Endometrial microvascular endothelial cells (primary cell): ENCODE results near the gene EXTL1. TPM values are rescaled to one million over a fixed set of nuclear protein-coding genes. Genes with fewer than 3 reads are reported as not detected.

Experiments
- in situ Hi-C: cut with HindIII; loops from 2 replicates; pipeline ENCODE4 v1.10.0; 2017; ENCODE audit warnings: low sequenced_read_pairs, low pct_unique_long_range_greater_than_20kb; ENCODE audit errors: inconsistent ontology term
- total RNA-seq: library from RNA; depleted of rRNA; stranded (reverse); fragments of >200 nt; gene quantifications from one replicate; pipeline ENCODE4 v1.2.3, GENCODE V29; 2015; ENCODE audit errors: inconsistent ontology term

The EXTL1 gene
- total RNA-seq, 1 donor from 2014 or later, result not detected

GRCh38 chr1:26053718-26054560, 32.4 kb downstream of the EXTL1 start:
- in situ Hi-C loops, result no loop called here

- in situ Hi-C loops, result no loop called here
These were observed 33.5 kb downstream of the EXTL1 start for GRCh38 chr1:26055041-26055440.

- in situ Hi-C loops, result no loop called here
These were observed 35.6 kb downstream of the EXTL1 start for GRCh38 chr1:26057189-26057588.

GRCh38 chr1:26058052-26058595, 36.5 kb downstream of the EXTL1 start:
- in situ Hi-C loops, result no loop called here

GRCh38 chr1:26059906-26060305, 38.3 kb downstream of the EXTL1 start:
- in situ Hi-C loops, result no loop called here

- in situ Hi-C loops, result no loop called here
These were observed 39.4 kb downstream of the EXTL1 start for GRCh38 chr1:26060832-26061574.

GRCh38 chr1:26064553-26064952, 43.0 kb downstream of the EXTL1 start:
- in situ Hi-C loops, result no loop called here

GRCh38 chr1:26066160-26066559, 44.6 kb downstream of the EXTL1 start:
- in situ Hi-C loops, result no loop called here

- in situ Hi-C loops, result no loop called here
These were observed 45.3 kb downstream of the EXTL1 start for GRCh38 chr1:26066857-26067256.

GRCh38 chr1:26067432-26067911, 45.9 kb downstream of the EXTL1 start, which contains the start of gene TRIM63:
TRIM63 (minus strand) TSS chr1:26067630; CDS start chr1:26067494, 136 bp downstream.
- in situ Hi-C loops, result no loop called here

GRCh38 chr1:26069941-26070295, 48.3 kb downstream of the EXTL1 start:
- in situ Hi-C loops, result no loop called here

- in situ Hi-C loops, result no loop called here
These were observed 48.9 kb downstream of the EXTL1 start for GRCh38 chr1:26070296-26070962.

GRCh38 chr1:26070963-26071342, 49.4 kb downstream of the EXTL1 start:
- in situ Hi-C loops, result no loop called here

GRCh38 chr1:26072305-26072704, 50.7 kb downstream of the EXTL1 start:
- in situ Hi-C loops, result no loop called here

- in situ Hi-C loops, result no loop called here
These were observed 54.0 kb downstream of the EXTL1 start for GRCh38 chr1:26075421-26076144.

GRCh38 chr1:26077524-26077923, 55.9 kb downstream of the EXTL1 start:
- in situ Hi-C loops, result no loop called here

- in situ Hi-C loops, result no loop called here
These were observed 57.0 kb downstream of the EXTL1 start for GRCh38 chr1:26078286-26079177.

- in situ Hi-C loops, result no loop called here
These were observed 57.6 kb downstream of the EXTL1 start for GRCh38 chr1:26079178-26079563.
